Duodenal mucosa (tissue), 2 donors: Measurements from ENCODE around the gene ZNF106.

Experiments
- H3K27ac ChIP-seq: one replicate; pipeline ENCODE4 v1.7.0; 2013; ENCODE audit warnings: low read depth, low read length
- H3K27me3 ChIP-seq, 2 donors: one replicate each; pipeline ENCODE4 v1.7.0; 2013; ENCODE audit warnings: low read length in 2 of 2, control low read depth in 1 of 2; ENCODE audit not compliant: insufficient read depth in 2 of 2, control insufficient read depth in 1 of 2
- H3K36me3 ChIP-seq, 2 donors: one replicate each; pipeline ENCODE4 v1.7.0; 2013; ENCODE audit warnings: low read length in 2 of 2, control low read depth in 1 of 2; ENCODE audit not compliant: insufficient read depth in 2 of 2, control insufficient read depth in 1 of 2
- H3K4me1 ChIP-seq, 2 donors: one replicate each; pipeline ENCODE4 v1.7.0; 2013; ENCODE audit warnings: low read length in 2 of 2, control low read depth in 1 of 2; ENCODE audit not compliant: insufficient read depth in 2 of 2, control insufficient read depth in 1 of 2
- H3K4me3 ChIP-seq, 2 donors: one replicate each; pipeline ENCODE4 v1.7.0; 2013; ENCODE audit warnings: low read length in 2 of 2, low read depth in 1 of 2
- H3K9ac ChIP-seq, 2 donors: one replicate each; pipeline ENCODE4 v1.7.0; 2013; ENCODE audit warnings: low read length in 2 of 2, low read depth in 1 of 2
- H3K9me3 ChIP-seq, 2 donors: one replicate each; pipeline ENCODE4 v1.7.0; 2013; ENCODE audit warnings: low read length in 2 of 2, control low read depth in 1 of 2; ENCODE audit not compliant: control insufficient read depth in 1 of 2

ZNF106 gene

DNA sequence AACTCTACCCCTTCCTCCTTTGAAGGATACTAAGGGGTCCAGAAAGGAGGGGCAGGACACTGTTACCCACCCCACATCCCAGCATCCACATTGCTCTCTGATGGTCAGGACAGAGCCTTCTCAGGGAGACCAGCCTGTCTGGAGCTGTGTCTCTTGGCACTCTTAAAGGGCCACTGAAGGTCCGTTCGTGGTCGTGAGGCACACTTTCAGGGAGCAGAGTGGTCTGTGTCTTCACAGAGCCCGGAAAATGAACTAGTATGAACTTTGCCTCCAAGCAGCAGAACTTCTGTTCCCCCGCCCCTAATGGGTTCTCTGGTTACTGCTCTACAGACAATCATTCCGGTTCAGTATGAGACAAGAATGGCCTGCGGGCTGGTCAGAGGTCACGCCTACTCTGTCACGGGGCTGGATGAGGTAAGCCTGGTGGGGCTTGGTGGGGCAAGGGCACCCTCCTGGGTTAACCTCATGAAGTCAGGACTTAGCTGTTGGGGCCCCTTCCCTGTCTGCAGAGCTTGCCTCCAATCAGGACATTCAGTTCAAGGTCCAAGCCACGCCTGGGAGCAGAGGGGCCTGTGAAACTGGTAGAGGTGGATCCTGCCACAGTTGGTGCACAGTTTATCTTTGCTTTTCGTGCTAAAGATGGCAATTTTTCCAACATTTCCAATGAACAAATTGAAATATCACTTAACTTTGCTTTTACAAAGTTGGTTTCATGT, 98.5 kb downstream of the ZNF106 start:
- Histone ChIP-seq H3K27ac (peak overlapping the region; percentile 89), H3K9ac (peak overlapping the region; percentile 72 to 74), H3K36me3 (no peaks in the 10 kb centered on the region), H3K4me3 (peak overlapping the region; percentile 53 to 54), H3K9me3 (no peaks in the 10 kb centered on the region), H3K27me3 (no peaks in the 10 kb centered on the region), H3K4me1 (peaks cover 11 to 13% of the 10 kb centered on the region in 2 donors)

DNA sequence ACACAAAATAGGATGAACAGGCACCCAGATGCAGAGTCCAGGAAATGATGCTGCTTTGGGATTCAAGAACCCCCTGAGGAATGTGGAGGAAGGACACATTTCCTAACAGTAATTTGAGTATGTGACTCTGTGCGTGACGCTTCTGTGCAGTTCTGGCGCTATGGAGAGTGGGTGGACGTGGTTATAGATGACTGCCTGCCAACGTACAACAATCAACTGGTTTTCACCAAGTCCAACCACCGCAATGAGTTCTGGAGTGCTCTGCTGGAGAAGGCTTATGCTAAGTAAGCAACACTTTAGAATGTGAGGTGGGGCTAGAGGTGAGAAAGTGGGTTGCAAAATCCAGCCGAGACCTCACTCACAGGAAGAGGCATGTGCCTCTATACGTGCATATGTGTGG, 103.3 kb downstream of the ZNF106 start:
- H3K27ac ChIP-seq, result no peak overlapping the region
- H3K9me3 ChIP-seq, result no peaks in the 10 kb centered on the region
- H3K27me3 ChIP-seq, result no peaks in the 10 kb centered on the region
- no peak overlapping the region for H3K9ac ChIP-seq
- no peak overlapping the region for H3K4me3 ChIP-seq
- peaks cover 4 to 8% of the 10 kb centered on the region in 2 donors for H3K4me1 ChIP-seq
- no peaks in the 10 kb centered on the region for H3K36me3 ChIP-seq

DNA sequence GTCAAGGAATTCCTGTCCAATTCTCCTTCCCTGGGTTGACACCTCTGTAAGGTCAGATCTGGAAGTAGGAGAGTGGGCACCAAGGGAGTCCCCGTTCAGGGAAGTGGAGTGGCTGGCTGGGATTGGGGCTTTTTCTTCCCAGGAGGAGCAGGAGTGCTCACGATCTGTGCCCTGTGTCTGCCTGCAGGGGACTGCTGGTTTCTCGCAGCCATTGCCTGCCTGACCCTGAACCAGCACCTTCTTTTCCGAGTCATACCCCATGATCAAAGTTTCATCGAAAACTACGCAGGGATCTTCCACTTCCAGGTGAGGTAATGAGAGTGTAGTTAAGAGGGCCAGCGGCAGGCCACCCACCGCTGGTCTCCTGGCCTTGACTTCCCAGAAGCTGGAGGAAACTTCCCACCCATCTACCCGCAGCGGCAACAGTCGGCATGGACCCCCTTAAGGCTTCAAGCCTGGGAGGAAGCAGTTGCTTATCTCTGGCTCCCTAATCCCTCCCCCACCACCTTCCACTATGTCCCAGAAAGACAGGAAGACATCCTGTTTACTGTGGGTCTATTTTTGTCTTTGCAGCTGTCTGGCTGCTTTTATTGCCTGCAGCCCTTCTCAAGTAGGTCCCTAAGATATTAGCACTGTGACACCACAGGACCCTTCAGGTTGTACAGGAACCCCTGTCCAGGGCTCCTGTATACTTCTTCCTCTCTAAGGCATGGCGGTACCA, 104.8 kb downstream of the ZNF106 start:
- Histone ChIP-seq H3K9ac (no peak overlapping the region), H3K36me3 (no peaks in the 10 kb centered on the region), H3K4me1 (no peaks in the 10 kb centered on the region), H3K9me3 (no peaks in the 10 kb centered on the region), H3K27me3 (no peaks in the 10 kb centered on the region), H3K27ac (no peak overlapping the region), H3K4me3 (no peak overlapping the region)

GRCh38 chr15:42385206-42385979, 105.5 kb downstream of the ZNF106 start:
- H3K9ac ChIP-seq, result no peak overlapping the region

DNA sequence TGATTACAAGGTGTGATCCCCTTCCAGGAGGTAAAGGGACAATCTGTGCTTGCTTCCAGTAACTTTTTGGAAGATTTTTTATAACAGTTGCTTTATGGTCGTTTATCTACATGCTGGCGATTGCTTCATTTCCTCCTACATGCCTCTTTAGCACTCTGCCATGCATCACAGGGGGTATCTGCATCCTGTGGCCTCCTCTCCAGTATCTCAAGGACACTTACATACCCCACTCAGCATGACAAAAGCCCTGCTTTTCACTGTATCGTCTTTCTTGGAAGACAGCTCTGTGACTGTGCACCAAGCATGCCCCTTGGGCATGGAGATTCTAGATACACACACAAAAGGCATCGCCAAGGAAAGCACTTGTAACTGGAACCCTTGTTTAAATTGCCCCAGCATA, 106.3 kb downstream of the ZNF106 start:
- H3K9me3 ChIP-seq, result no peaks in the 10 kb centered on the region
- H3K27ac ChIP-seq, result no peak overlapping the region
- H3K9ac ChIP-seq, result no peak overlapping the region
- no peaks in the 10 kb centered on the region for H3K27me3 ChIP-seq
- H3K36me3 ChIP-seq, result no peaks in the 10 kb centered on the region
- H3K4me1 ChIP-seq, result no peaks in the 10 kb centered on the region
- H3K4me3 ChIP-seq, result no peak overlapping the region

More at GRCh38 chr15:42385206-42385979, 105.5 kb downstream of the ZNF106 start:
- no peaks in the 10 kb centered on the region for H3K36me3 ChIP-seq
- H3K4me1 ChIP-seq, result no peaks in the 10 kb centered on the region
- no peaks in the 10 kb centered on the region for H3K27me3 ChIP-seq
- no peaks in the 10 kb centered on the region for H3K9me3 ChIP-seq
- no peak overlapping the region for H3K27ac ChIP-seq
- no peak overlapping the region for H3K4me3 ChIP-seq

GRCh38 chr15:42378011-42378410, 112.9 kb downstream of the ZNF106 start:
- Histone ChIP-seq H3K9me3 (no peaks in the 10 kb centered on the region), H3K4me1 (no peaks in the 10 kb centered on the region), H3K9ac (no peak overlapping the region), H3K4me3 (no peak overlapping the region), H3K27me3 (no peaks in the 10 kb centered on the region), H3K27ac (no peak overlapping the region), H3K36me3 (no peaks in the 10 kb centered on the region)

DNA sequence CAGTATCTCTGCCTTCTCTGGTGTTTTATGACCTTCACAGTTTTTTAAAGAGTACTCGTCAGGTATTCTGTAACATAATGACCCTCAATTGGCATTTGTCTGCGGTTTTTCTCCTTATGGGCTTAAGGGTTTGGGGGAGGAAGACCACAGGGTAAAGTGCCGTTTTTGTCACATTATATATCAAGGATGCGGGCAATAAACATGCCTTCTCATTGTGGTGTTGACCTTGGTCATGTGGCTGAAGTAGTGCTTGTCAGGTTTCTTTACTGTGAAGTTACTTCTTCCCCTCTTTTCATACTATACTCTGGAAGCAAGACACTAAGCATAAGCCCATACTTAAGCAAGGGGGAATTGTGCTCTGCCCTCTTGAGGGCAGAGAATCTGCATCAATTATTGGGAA, 115.0 kb downstream of the ZNF106 start:
- H3K9ac ChIP-seq, result no peak overlapping the region
- H3K9me3 ChIP-seq, result no peaks in the 10 kb centered on the region
- H3K27me3 ChIP-seq, result no peaks in the 10 kb centered on the region
- H3K4me3 ChIP-seq, result no peak overlapping the region
- no peaks in the 10 kb centered on the region for H3K4me1 ChIP-seq
- H3K27ac ChIP-seq, result no peak overlapping the region
- H3K36me3 ChIP-seq, result no peaks in the 10 kb centered on the region

DNA sequence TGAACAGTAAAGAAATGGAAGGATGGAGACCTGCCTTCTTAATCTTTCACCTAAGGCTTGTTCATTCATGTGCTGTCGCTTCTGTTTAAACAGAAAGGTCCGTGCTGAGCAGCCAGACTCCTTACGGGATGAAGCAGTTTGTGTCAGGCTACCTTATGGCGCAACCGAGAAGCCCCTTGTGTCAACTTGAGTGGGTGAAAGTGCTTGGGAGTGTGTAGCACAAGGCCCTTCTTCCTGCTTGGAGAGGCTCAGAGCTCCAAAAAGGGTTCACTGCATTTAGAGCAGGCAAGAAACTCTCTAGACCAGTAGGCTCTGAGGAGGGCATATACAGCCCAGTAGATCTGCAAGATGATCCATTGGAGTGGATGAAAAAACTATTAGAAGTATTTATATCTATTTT, 115.7 kb downstream of the ZNF106 start:
- H3K4me1 ChIP-seq, result no peaks in the 10 kb centered on the region
- no peaks in the 10 kb centered on the region for H3K27me3 ChIP-seq
- no peaks in the 10 kb centered on the region for H3K9me3 ChIP-seq
- no peak overlapping the region for H3K4me3 ChIP-seq
- H3K9ac ChIP-seq, result no peak overlapping the region
- H3K36me3 ChIP-seq, result no peaks in the 10 kb centered on the region
- no peak overlapping the region for H3K27ac ChIP-seq

DNA sequence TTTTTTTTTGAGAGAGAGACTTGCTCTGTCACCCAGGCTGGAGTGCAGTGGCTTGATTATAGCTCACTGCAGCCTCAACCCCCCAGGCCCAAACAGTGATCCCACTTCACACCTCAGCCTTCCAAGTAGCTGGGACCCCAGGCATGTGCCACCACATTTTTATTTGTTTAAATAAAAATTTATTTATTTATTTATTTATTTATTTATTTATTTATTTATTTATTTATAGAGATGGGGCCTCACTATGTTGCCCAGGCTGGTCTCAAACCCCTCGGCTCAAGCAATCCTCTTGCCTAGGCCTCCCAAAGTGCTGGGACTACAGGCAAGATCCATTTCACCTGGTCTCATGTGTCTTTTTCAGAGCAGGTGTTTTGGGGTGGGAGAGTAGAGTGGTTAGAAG, 116.1 kb downstream of the ZNF106 start:
- no peak overlapping the region for H3K4me3 ChIP-seq
- no peaks in the 10 kb centered on the region for H3K27me3 ChIP-seq
- H3K9ac ChIP-seq, result no peak overlapping the region
- H3K9me3 ChIP-seq, result no peaks in the 10 kb centered on the region
- H3K4me1 ChIP-seq, result no peaks in the 10 kb centered on the region
- no peak overlapping the region for H3K27ac ChIP-seq
- no peaks in the 10 kb centered on the region for H3K36me3 ChIP-seq

DNA sequence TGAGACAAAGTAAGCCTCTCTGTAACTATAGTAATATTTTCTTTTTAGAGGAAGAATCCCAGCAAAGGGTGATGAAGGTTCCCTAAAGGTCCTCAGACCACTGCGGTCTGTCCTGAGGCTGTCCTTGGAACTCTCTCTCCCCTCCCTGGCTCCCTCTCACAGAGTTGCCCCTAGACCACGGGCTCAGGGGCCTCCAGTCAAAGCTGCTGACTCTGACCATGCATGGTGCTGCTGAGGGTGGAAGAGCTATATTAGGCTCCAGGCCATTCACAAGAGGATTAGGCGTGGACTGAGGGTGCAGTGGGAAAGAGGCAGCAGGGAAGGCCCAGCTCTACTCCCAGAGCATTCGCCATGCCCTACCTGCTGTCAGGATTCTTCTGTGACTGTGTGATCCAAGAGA, 117.0 kb downstream of the ZNF106 start:
- Histone ChIP-seq H3K27me3 (no peaks in the 10 kb centered on the region), H3K36me3 (no peaks in the 10 kb centered on the region), H3K4me1 (no peaks in the 10 kb centered on the region), H3K9me3 (no peaks in the 10 kb centered on the region), H3K4me3 (no peak overlapping the region), H3K27ac (no peak overlapping the region), H3K9ac (no peak overlapping the region)
